H7 (cell line): ENCODE results near the gene COL21A1. TPM values are rescaled to one million over a fixed set of nuclear protein-coding genes. Genes with fewer than 3 reads are reported as not detected.
"Not testable (repeated sequence)": the region's sequence is repeated elsewhere in the genome, so short reads cannot be mapped to it uniquely, and the experiment has no call there.

Source experiments
- DNase-seq: peaks from one replicate; pipeline ENCODE4 v3.0.0; 2012
- H3K27me3 ChIP-seq: 2 replicates; pipeline ENCODE4 v1.6.0; 2011; ENCODE audit warnings: mild to moderate bottlenecking, low read length; ENCODE audit not compliant: control insufficient read depth, insufficient read depth
- H3K36me3 ChIP-seq: replicated peaks from 2 replicates; pipeline ENCODE4 v1.5.1; 2011; ENCODE audit warnings: low read length; ENCODE audit not compliant: control insufficient read depth, insufficient read depth
- H3K4me3 ChIP-seq: 2 replicates; pipeline ENCODE4 v1.5.1; 2011; ENCODE audit warnings: low read depth, mild to moderate bottlenecking, control low read depth, low read length, moderate library complexity; ENCODE audit not compliant: insufficient read depth
- total RNA-seq: library from RNA; depleted of rRNA; stranded (reverse); fragments of >200 nt; shearing (Covaris generic); gene quantifications from 2 replicates; pipeline ENCODE4 v1.2.3, GENCODE V29; 2014

The COL21A1 gene
- total RNA-seq, 1 experiment from 2014 or later, result 0.28 TPM

GRCh38 chr6:56024931-56025330 is 222.4 kb downstream of the COL21A1 start:
- no peaks in the 10 kb centered on the region for H3K27me3 ChIP-seq
- H3K4me3 ChIP-seq, result no peak overlapping the region
- H3K36me3 ChIP-seq, result no peaks in the 10 kb centered on the region
- no peak for DNase-seq

DNA sequence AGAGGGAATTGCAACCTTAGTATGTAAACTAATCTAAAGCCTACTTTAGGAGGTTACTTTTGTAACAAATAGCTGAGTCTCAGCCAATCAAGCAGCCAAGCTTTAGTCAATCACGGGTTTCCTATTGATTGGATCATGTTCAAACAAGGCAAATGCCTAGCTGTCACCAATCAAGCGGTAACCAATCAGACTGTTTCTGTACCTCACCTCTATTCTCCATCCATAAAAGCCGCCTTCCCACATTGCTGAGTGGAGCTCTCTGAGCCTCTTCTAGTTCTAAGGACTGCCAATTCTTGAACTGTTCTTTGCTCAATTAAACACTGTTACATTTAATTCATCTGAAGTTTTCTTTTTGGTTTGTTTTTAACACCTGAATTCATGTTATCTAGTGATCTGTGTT is 223.6 kb downstream of the COL21A1 start:
- H3K36me3 ChIP-seq, result no peaks in the 10 kb centered on the region
- no peak overlapping the region for H3K4me3 ChIP-seq
- peak; percentile 7 for DNase-seq
- no peaks in the 10 kb centered on the region for H3K27me3 ChIP-seq

DNA sequence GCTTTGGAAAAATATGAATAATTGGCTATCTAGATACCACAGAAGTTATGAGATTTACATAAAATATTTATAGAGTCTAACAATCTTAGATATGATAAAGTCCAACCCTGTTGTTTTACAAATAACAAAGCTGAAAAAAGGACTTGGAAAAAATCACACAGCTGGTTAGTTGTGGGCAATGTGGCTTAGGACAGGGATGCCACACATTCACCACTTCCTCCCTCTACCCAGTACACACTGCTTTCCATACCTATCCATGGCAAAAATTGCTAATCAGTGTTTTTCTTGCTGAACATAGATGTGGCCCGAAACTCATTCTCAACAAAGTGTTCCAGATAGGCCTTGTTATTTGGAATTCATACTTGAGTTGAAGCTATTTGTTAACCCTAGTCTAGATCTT is 224.7 kb downstream of the COL21A1 start:
- no peak overlapping the region for H3K4me3 ChIP-seq
- no peaks in the 10 kb centered on the region for H3K27me3 ChIP-seq
- no peak for DNase-seq
- H3K36me3 ChIP-seq, result no peaks in the 10 kb centered on the region

DNA sequence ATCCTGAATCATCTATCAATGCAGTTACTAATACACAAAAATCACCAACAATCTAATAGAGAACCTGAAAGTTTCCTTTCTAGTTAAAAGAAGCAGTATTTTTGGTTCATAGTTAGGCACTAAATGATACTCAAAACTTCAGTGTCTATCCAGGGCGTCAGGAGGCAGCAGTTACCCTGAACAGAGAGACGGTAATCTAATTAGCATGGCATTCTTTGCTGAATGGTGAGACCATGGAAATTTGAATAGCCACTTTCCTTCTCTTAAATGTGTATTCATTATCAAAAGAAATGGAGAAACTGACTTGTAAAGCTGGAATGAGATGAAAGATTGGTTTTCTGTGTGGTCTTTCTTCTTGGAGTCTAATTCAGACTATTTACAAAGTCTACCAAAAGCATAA is 225.4 kb downstream of the COL21A1 start:
- Histone ChIP-seq H3K27me3 (no peaks in the 10 kb centered on the region), H3K4me3 (no peak overlapping the region), H3K36me3 (no peaks in the 10 kb centered on the region)
- DNase-seq, result peak; percentile 38

DNA sequence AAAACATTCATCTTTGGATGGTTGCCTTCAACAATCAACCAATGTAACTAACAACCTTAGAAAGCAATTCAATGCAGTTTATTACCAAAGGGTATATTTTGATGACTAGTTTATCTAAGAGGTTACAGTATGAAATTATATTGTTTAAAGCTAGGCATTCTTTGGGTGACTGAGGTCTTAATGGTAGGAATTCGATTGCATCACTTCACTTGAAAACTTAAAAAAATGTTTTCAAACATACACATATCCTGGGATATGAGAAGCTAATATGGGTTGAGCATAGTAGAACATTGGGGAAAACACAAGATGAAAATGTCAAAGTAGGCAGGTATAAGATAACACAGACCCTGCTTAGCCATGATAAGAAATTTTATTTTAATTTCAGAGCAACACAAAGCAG is 227.4 kb downstream of the COL21A1 start:
- DNase-seq, result no peak
- Histone ChIP-seq H3K4me3 (no peak overlapping the region), H3K27me3 (no peaks in the 10 kb centered on the region), H3K36me3 (no peaks in the 10 kb centered on the region)

- Histone ChIP-seq H3K4me3 (no peak overlapping the region), H3K36me3 (no peaks in the 10 kb centered on the region)
- no peak for DNase-seq
Measured at GRCh38 chr6:56017198-56017597, 230.2 kb downstream of the COL21A1 start.

GRCh38 chr6:56014039-56014438 is 233.3 kb downstream of the COL21A1 start:
- H3K36me3 ChIP-seq, H3K27me3 ChIP-seq, DNase-seq, H3K4me3 ChIP-seq: not testable (repeated sequence)

More at GRCh38 chr6:56017198-56017597, 230.2 kb downstream of the COL21A1 start:
- H3K27me3 ChIP-seq, result no peaks in the 10 kb centered on the region

DNA sequence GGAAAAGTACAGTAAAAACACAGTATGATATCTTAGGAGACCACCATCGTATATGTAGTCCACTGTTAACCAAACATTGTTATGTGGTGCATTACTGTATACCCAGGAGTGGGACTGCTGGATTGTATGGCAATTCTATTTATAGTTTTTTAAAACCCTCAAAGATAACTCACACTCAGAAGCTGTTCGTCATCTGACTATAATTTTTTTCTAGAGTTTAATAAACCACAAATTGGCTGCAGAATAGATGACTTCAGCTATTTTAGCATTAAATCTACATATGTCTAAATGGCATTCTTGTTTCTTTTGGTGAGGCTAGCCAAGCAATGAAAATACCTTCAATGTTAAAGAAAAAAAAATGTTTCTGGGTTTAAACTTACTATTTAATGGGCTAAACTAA is 237.7 kb downstream of the COL21A1 start:
- Histone ChIP-seq H3K36me3 (no peaks in the 10 kb centered on the region), H3K27me3 (no peaks in the 10 kb centered on the region), H3K4me3 (no peak overlapping the region)
- DNase-seq, result no peak
